ENCODE results near the gene ZGLP1. TPM values are rescaled to one million over a fixed set of nuclear protein-coding genes. Genes with fewer than 3 reads are reported as not detected.

ZGLP1 gene
- total RNA-seq, 2 donors from 2014 or later = 0.96 to 5.1 TPM

DNA sequence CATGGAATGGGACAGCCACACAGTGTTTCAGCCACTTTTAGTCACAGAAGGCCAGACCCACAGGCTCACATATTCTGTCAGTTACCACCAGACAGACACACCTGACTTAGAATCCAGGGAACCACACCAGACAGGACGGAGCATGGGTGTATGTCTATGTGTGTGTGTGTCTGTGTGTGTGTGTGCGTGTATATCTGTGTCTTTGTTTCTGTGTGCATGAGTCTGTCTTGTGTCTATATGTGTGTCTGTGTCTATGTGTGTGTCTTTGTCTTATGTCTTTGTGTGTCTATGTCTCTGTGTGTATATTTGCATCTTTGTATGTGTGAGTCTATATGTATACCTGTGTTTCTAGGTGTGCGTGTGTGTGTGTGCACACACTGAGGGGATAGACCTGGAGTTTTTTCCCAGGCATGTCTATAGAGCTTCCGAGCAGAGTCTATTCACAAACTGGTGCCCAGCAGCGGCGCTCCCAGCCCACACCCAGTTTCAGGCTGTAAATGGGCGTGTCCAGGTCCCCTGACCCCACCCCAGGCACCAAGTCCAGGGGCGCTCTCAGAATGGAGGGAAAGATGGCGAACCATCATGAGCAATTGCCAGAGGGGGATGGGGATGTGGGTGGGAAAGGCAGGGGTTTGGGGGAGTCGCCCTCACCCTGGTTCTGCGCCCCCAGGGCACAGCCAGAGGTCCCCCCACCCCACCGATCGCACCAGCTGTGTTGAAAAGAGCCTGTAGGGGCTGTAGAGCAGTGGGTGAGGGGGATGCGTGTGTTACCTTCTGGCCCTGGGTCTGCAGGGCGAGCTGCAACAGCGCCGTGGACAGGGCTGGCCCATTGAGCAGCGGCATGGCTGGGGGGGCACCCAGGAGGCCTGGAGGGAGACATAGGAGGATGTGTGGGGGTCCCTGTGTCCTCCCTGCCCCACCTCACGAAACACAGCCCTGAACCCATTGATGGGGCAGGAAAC lies 12.5 kb upstream of the ZGLP1 start:
- Histone ChIP-seq H3K27ac (peak overlapping the region; percentile 84), H3K36me3 (peaks cover 4% of the 10 kb centered on the region)
- peak; percentile 88 for DNase-seq

DNA sequence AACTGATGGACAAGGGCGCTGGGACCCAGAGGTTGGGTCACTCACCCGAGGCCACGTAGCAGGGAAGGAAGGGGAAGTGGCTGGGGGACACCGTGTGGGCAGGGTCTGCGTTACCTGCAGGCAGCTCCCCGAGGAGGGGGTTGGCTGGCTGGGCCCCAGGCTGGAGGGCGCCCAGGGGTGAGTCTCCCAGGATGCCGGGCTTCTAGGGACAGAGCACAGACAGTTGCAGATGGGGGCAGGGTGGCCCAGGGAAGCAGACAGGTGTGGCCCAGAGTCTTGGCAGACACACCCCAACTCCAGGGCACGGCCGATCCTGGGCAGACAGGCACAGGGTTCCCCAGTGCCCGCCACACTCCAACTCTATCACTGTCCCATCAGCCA lies 11.8 kb upstream of the ZGLP1 start:
- Histone ChIP-seq H3K36me3 (peaks cover 4% of the 10 kb centered on the region), H3K9ac (ENCODE audit: low read depth in 2 of 2, low read length in 2 of 2) (peak overlapping the region; percentile 50 to 89), H3K27ac (peak overlapping the region; percentile 84), H3K4me3 (no peak overlapping the region), H3K4me1 (peaks cover 7% of the 10 kb centered on the region), H3K9me3 (no peaks in the 10 kb centered on the region), H3K27me3 (no peaks in the 10 kb centered on the region)
- TF ChIP-seq, protein P1, sequence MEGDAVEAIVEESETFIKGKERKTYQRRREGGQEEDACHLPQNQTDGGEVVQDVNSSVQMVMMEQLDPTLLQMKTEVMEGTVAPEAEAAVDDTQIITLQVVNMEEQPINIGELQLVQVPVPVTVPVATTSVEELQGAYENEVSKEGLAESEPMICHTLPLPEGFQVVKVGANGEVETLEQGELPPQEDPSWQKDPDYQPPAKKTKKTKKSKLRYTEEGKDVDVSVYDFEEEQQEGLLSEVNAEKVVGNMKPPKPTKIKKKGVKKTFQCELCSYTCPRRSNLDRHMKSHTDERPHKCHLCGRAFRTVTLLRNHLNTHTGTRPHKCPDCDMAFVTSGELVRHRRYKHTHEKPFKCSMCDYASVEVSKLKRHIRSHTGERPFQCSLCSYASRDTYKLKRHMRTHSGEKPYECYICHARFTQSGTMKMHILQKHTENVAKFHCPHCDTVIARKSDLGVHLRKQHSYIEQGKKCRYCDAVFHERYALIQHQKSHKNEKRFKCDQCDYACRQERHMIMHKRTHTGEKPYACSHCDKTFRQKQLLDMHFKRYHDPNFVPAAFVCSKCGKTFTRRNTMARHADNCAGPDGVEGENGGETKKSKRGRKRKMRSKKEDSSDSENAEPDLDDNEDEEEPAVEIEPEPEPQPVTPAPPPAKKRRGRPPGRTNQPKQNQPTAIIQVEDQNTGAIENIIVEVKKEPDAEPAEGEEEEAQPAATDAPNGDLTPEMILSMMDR (IDR thresholded peaks at IDR 0.05) = no peak
- intact Hi-C loops (cut with DNase I) = no loop called here
- DNase-seq = peak; percentile 88

More for the DNA sequence above, 12.5 kb upstream of the ZGLP1 start:
- Histone ChIP-seq H3K9ac (ENCODE audit: low read depth in 2 of 2, low read length in 2 of 2) (peak overlapping the region; percentile 50 to 89), H3K9me3 (no peaks in the 10 kb centered on the region), H3K27me3 (no peaks in the 10 kb centered on the region), H3K4me1 (peaks cover 7% of the 10 kb centered on the region), H3K4me3 (no peak overlapping the region)
- TF ChIP-seq, protein P1 (IDR thresholded peaks at IDR 0.05) = no peak
- intact Hi-C loops (cut with DNase I) = no loop called here

DNA sequence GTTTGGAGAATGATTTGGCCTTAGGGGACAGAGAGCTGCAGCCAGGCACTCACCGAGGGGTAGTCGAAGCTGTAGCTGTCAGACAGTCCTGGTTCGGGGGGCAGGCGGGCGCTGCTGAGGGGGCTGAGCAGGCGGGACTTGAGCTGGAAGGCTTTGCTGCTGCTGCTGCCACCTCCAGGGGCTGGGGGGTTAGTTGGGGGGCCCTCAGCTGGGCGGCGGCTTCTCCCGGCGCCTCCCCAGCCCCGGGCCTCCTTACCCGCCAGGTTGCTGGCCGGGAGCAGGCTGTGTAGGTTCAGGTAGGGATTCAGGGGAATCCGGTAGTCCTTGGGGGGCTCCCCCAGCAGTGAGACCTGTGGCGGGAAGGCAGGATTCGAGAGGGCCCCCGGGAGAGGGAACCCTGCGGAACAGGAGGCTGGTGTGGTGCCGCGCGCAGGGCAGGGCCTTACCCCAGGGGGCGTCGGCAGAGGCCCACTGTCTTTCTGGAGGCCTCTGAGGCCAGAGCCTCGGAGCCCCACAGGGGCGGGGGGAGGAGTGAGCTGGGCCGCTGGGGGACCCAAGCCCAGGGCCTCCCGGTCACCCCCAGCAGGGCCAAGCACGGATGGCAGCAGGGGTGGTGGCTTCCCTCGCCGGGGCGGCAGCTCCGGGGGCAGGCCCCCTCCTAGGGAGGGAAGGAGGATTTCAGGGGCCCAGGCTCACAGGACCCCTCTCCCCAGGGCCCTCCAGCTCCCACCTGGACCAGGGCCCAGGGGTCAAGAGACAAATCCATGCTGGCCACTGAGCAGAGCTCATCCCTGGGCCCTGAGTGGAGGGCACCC lies 11.2 kb upstream of the ZGLP1 start:
- TF ChIP-seq, protein P1 (IDR thresholded peaks at IDR 0.05) = no peak

DNA sequence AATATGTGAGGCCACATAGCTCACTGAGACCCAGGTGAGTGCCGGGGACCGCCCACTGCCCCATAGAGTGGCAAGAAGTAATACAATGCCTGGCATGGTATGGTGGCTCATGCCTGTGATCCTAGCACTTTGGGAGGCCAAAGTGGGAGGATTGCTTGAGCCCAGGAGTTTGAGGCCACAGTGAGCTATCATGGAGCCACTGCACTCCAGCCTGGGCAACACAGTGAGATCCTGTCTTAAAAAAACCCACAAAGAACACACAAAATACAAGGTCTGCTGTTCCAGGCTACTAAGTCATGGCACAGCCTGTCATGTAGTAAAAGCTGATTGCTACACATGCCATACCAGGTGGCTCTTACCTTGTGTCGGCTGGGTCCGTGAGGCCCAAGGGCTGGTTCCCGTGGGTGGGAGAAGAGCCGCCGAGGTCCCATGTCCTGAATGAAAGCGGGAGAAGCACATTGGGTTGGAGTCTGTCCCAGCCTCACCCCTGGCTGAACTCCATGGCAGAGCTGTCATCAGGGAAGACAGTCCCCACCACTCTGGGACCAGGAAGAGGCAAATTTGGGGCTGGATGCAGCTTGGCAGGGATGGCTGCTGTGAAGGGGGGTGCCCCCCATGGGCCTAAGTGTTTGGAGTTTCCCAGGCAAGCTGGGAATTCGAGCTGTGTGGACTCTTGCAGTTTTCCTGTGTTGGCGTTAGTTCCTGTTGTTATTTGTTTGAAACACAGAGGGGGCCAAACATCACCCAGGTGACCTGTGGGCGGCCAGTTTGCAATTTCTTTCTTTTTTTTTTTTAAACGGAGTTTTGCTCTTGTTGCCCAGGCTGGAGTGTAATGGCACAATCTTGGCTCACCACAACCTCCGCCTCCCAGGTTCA lies 9.4 kb upstream of the ZGLP1 start:
- TF ChIP-seq, protein P1 (IDR thresholded peaks at IDR 0.05) = no peak
- H3K27me3 ChIP-seq = no peaks in the 10 kb centered on the region
- H3K9me3 ChIP-seq = no peaks in the 10 kb centered on the region
- intact Hi-C loops (cut with DNase I) = no loop called here
- DNase-seq = no peak
- H3K9ac ChIP-seq (ENCODE audit: low read depth in 2 of 2, low read length in 2 of 2) = no peak overlapping the region
- peaks cover 4% of the 10 kb centered on the region for H3K36me3 ChIP-seq
- H3K27ac ChIP-seq = no peak overlapping the region
- H3K4me3 ChIP-seq = no peak overlapping the region
- peaks cover 7% of the 10 kb centered on the region for H3K4me1 ChIP-seq

More for the DNA sequence above, 11.2 kb upstream of the ZGLP1 start:
- H3K27ac ChIP-seq = peak overlapping the region; percentile 84
- no peak overlapping the region for H3K4me3 ChIP-seq
- no peaks in the 10 kb centered on the region for H3K9me3 ChIP-seq
- peaks cover 4% of the 10 kb centered on the region for H3K36me3 ChIP-seq
- DNase-seq = no peak
- intact Hi-C loops (cut with DNase I) = no loop called here
- H3K9ac ChIP-seq (ENCODE audit: low read depth in 2 of 2, low read length in 2 of 2) = peak overlapping the region; percentile 50 to 89
- H3K4me1 ChIP-seq = peaks cover 7% of the 10 kb centered on the region
- no peaks in the 10 kb centered on the region for H3K27me3 ChIP-seq

All from colonic mucosa (tissue), 4 donors.